ENCODE data around the gene TST.

- TF ChIP-seq CTCF (IDR thresholded peaks at IDR 0.05; ENCODE audit: extremely low read depth in 1 of 2, insufficient read depth in 1 of 2, low read depth in 1 of 2, low read length in 2 of 2), result no peak
- no peak for TF ChIP-seq POLR2AphosphoS5 (IDR thresholded peaks at IDR 0.05; ENCODE audit: insufficient read depth, low read depth, low read length)
- TF ChIP-seq GATA2 (IDR thresholded peaks at IDR 0.05; ENCODE audit: insufficient read depth, insufficient read length, low read depth, low read length), result no peak
- TF ChIP-seq POLR2A (IDR thresholded peaks at IDR 0.05; ENCODE audit: low read depth, low read length), result no peak
- no peak for TF ChIP-seq EZH2 (IDR thresholded peaks at IDR 0.05; ENCODE audit: borderline replicate concordance, low read depth, low read length, severe bottlenecking)
Measured at GRCh38 chr22:37062702-37063381, 43.6 kb upstream of the TST start.
